CD4-positive, alpha-beta T cell (primary cell): Measurements from ENCODE around the gene XPO6. TPM values are rescaled to one million over a fixed set of nuclear protein-coding genes. Genes with fewer than 3 reads are reported as not detected.
A peak's percentile ranks its signal among the peaks of the same experiment; 100 is the strongest.

Experiments used
- ATAC-seq: fragments of 200-7000 bp; cut with Tn5 transposase; one replicate; pipeline ENCODE4 v1.10.0; 2022; ENCODE audit warnings: mild to moderate bottlenecking; ENCODE audit not compliant: poor library complexity
- CTCF ChIA-PET: fragments of 350-600 bp; sonication (Branson Sonifier 250); formaldehyde crosslinking; loops from one replicate; lab custom pipeline; 2021; ENCODE audit warnings: antibody characterized with exemption, inconsistent platforms; lab: Charles Lee
- POLR2A ChIA-PET: fragments of 350-600 bp; sonication (Branson Sonifier 250); formaldehyde crosslinking; loops from one replicate; lab custom pipeline; 2021; ENCODE audit warnings: antibody characterized with exemption, inconsistent platforms; lab: Charles Lee
- DNase-seq, 14 experiments: peaks; one replicate each; pipeline ENCODE4 v3.0.0-alpha.2; 2013 to 2020; ENCODE audit warnings: mixed read lengths in 2 of 14
- H3K27ac ChIP-seq, 2 donors: one replicate each; pipeline versions ENCODE4 v1.5.1 to v1.7.0; 2013; ENCODE audit warnings: low read length in 2 of 2, low read depth in 1 of 2, mild to moderate bottlenecking in 1 of 2
- H3K27me3 ChIP-seq, 2 experiments: 1 replicate in 1 of 2; 2 replicates in 1 of 2; pipeline versions ENCODE4 v1.6.1 to v1.7.0; 2013; ENCODE audit warnings: low read length in 2 of 2, control low read depth in 1 of 2, mild to moderate bottlenecking in 1 of 2, moderate library complexity in 1 of 2; ENCODE audit not compliant: insufficient read depth in 2 of 2, control insufficient read depth in 1 of 2
- H3K36me3 ChIP-seq: one replicate; pipeline ENCODE4 v1.6.1; 2013; ENCODE audit warnings: low read length, control low read depth; ENCODE audit not compliant: insufficient read depth
- H3K4me1 ChIP-seq: one replicate; pipeline ENCODE4 v1.6.1; 2013; ENCODE audit warnings: low read length, control low read depth; ENCODE audit not compliant: insufficient read depth
- H3K4me3 ChIP-seq: one replicate; pipeline ENCODE4 v1.5.1; 2013; ENCODE audit warnings: mild to moderate bottlenecking, low read length, moderate library complexity
- H3K9me3 ChIP-seq, 2 experiments: 1 replicate in 1 of 2; 2 replicates in 1 of 2; pipeline versions ENCODE4 v1.6.1 to v1.7.0; 2013; ENCODE audit warnings: low read length in 2 of 2, mild to moderate bottlenecking in 2 of 2, control low read depth in 1 of 2, moderate library complexity in 1 of 2; ENCODE audit not compliant: control insufficient read depth in 1 of 2, insufficient read depth in 1 of 2
- H3K27ac Mint-ChIP-seq: one replicate; pipeline ENCODE4 v1.8.0; 2020; ENCODE audit warnings: mixed read lengths
- H3K27me3 Mint-ChIP-seq: one replicate; pipeline ENCODE4 v1.8.0; 2021; ENCODE audit warnings: mixed read lengths
- H3K36me3 Mint-ChIP-seq: one replicate; pipeline ENCODE4 v1.8.0; 2021; ENCODE audit warnings: low read depth, mixed read lengths
- H3K4me1 Mint-ChIP-seq: one replicate; pipeline ENCODE4 v1.8.0; 2021; ENCODE audit warnings: low read depth, mixed read lengths
- H3K4me3 Mint-ChIP-seq: one replicate; pipeline ENCODE4 v1.8.0; 2020; ENCODE audit warnings: mild to moderate bottlenecking, mixed read lengths
- H3K9me3 Mint-ChIP-seq: one replicate; pipeline ENCODE4 v1.8.0; 2020; ENCODE audit warnings: mixed read lengths
- intact Hi-C, 2 experiments: fragments of 100-400 bp; cut with DNase I in 1 of 2; cut with micrococcal nuclease in 1 of 2; formaldehyde crosslinking; loops; one replicate each; pipeline versions ENCODE4 v1.15.1 to v1.9.0; 2023 to 2025; cut with DNase I, micrococcal nuclease
- total RNA-seq, 174 experiments: library from RNA in 2 of 174; stranded (reverse) in 2 of 174; gene quantifications; one replicate each; pipeline ENCODE4 v1.2.3 and lab custom pipeline; 2021 to 2026
- TF ChIP-seq, protein P1 (sequence below): fragments of 200-600 bp; IDR thresholded peaks from one replicate; pipeline ENCODE4 v1.8.0; 2022; ENCODE audit warnings: antibody characterized with exemption, mild to moderate bottlenecking

The XPO6 gene
- total RNA-seq, 2 experiments from 2014 or later: 378 to 390 TPM

- CTCF ChIA-PET: interaction anchor here (1.0 to 4.3 kb wide), 4 partner anchors 17 to 49 kb away, joined by 3 to 23 read pairs (median 6); no protein-coding TSS in a partner anchor
- peaks cover 95% of the 10 kb centered on the region for H3K4me1 Mint-ChIP-seq
- POLR2A ChIA-PET: interaction anchor here (1.0 to 4.4 kb wide), 4 partner anchors 10 to 44 kb away, joined by 3 to 30 read pairs (median 10); partner anchors contain the start of gene XPO6
- H3K4me3 Mint-ChIP-seq: no peak overlapping the region
- DNase-seq: no peak
- peaks cover 69% of the 10 kb centered on the region for H3K36me3 Mint-ChIP-seq
- no peaks in the 10 kb centered on the region for H3K9me3 ChIP-seq
- TF ChIP-seq, protein P1, sequence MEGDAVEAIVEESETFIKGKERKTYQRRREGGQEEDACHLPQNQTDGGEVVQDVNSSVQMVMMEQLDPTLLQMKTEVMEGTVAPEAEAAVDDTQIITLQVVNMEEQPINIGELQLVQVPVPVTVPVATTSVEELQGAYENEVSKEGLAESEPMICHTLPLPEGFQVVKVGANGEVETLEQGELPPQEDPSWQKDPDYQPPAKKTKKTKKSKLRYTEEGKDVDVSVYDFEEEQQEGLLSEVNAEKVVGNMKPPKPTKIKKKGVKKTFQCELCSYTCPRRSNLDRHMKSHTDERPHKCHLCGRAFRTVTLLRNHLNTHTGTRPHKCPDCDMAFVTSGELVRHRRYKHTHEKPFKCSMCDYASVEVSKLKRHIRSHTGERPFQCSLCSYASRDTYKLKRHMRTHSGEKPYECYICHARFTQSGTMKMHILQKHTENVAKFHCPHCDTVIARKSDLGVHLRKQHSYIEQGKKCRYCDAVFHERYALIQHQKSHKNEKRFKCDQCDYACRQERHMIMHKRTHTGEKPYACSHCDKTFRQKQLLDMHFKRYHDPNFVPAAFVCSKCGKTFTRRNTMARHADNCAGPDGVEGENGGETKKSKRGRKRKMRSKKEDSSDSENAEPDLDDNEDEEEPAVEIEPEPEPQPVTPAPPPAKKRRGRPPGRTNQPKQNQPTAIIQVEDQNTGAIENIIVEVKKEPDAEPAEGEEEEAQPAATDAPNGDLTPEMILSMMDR: no peak
- peaks cover 1% of the 10 kb centered on the region for H3K36me3 ChIP-seq
- ATAC-seq: no peak
- intact Hi-C loops: no loop called here
- no peaks in the 10 kb centered on the region for H3K27me3 Mint-ChIP-seq
- H3K4me3 ChIP-seq: no peak overlapping the region
- peak overlapping the region; percentile 93 for H3K27ac Mint-ChIP-seq
- H3K27ac ChIP-seq: no peak overlapping the region
- H3K27me3 ChIP-seq: no peaks in the 10 kb centered on the region
- peaks cover 74% of the 10 kb centered on the region for H3K4me1 ChIP-seq
- H3K9me3 Mint-ChIP-seq: peaks cover 2% of the 10 kb centered on the region
Observed at GRCh38 chr16:28185696-28186095, 26.1 kb downstream of the XPO6 start.

DNA sequence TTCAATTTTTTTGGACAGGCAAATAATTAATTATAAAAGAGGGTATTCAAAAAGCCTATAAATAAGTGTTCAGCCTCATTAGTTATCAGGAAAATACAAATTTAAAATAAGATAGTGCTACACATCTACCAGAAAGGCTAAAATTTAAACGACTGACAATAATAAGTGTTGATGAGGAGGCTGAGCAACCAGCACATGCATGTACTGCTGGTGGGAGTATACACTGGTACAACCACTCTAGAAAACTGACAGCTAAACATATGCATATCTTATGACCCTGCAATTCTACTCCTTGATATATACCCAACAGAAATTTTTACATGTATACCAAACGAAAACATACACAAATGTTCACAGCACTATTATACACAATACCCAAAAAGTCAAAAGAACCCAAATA, 27.1 kb downstream of the XPO6 start:
- Mint-ChIP-seq H3K4me1 (peaks cover 95% of the 10 kb centered on the region), H3K27ac (peak overlapping the region; percentile 85), H3K4me3 (no peak overlapping the region), H3K36me3 (peaks cover 70% of the 10 kb centered on the region), H3K9me3 (peaks cover 2% of the 10 kb centered on the region), H3K27me3 (no peaks in the 10 kb centered on the region)
- intact Hi-C loops: loop anchor here in 1 of 2 experiments (5.0 kb wide), 1 partner anchor 37 kb away; no protein-coding TSS in a partner anchor
- CTCF ChIA-PET: interaction anchor here (1.6 to 1.8 kb wide), 2 partner anchors 9 to 48 kb away, joined by 3 to 5 read pairs; no protein-coding TSS in a partner anchor
- DNase-seq: no peak
- Histone ChIP-seq H3K27me3 (no peaks in the 10 kb centered on the region), H3K36me3 (peaks cover 9% of the 10 kb centered on the region), H3K9me3 (no peaks in the 10 kb centered on the region), H3K4me1 (peaks cover 76% of the 10 kb centered on the region), H3K4me3 (no peak overlapping the region), H3K27ac (no peak overlapping the region)
- TF ChIP-seq, protein P1: no peak
- POLR2A ChIA-PET: interaction anchor here (1.2 to 1.9 kb wide), 3 partner anchors 9 to 40 kb away, joined by 3 to 8 read pairs (median 6); no protein-coding TSS in a partner anchor
- ATAC-seq: no peak

DNA sequence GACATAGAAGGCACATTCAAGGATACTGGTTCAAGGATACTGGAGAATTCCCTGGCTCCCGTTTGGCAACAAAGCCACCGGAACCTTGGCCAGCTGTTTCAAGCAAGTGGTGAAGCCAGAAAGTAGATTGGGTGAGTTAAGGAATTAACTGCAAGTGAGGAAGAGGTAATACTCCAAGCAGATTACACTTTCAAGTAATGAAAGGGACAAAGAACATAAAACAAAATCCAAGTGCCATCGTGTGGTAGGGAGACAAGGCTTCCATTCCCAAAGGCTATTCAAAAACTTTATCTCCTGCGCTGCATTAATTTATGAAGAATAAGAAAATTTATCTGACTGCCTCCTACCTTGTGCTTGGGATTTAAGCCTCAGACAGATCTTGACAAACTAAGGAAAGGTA, 27.8 kb downstream of the XPO6 start:
- TF ChIP-seq, protein P1: no peak
- Histone ChIP-seq H3K4me1 (peaks cover 76% of the 10 kb centered on the region), H3K9me3 (no peaks in the 10 kb centered on the region), H3K4me3 (no peak overlapping the region), H3K36me3 (peaks cover 16% of the 10 kb centered on the region), H3K27ac (peak overlapping the region in 1 of 2 donors; percentile 37), H3K27me3 (no peaks in the 10 kb centered on the region)
- peaks cover 73% of the 10 kb centered on the region for H3K36me3 Mint-ChIP-seq
- peaks cover 95% of the 10 kb centered on the region for H3K4me1 Mint-ChIP-seq
- no peak overlapping the region for H3K4me3 Mint-ChIP-seq
- CTCF ChIA-PET: interaction anchor here (0.7 to 1.8 kb wide), 7 partner anchors 9 to 45 kb away, joined by 3 to 9 read pairs (median 3); no protein-coding TSS in a partner anchor
- intact Hi-C loops: loop anchor here in 1 of 2 experiments (5.0 kb wide), 1 partner anchor 37 kb away; no protein-coding TSS in a partner anchor
- peak overlapping the region; percentile 85 for H3K27ac Mint-ChIP-seq
- ATAC-seq: no peak
- POLR2A ChIA-PET: interaction anchor here (1.2 to 1.9 kb wide), 3 partner anchors 10 to 39 kb away, joined by 3 to 8 read pairs (median 6); no protein-coding TSS in a partner anchor
- H3K9me3 Mint-ChIP-seq: peaks cover 2% of the 10 kb centered on the region
- H3K27me3 Mint-ChIP-seq: no peaks in the 10 kb centered on the region
- no peak for DNase-seq
